Right lobe of liver (tissue), 6 donors: ENCODE measurements around the gene STX4. TPM values are rescaled to one million over a fixed set of nuclear protein-coding genes. Genes with fewer than 3 reads are reported as not detected.
A peak's percentile ranks its signal among the peaks of the same experiment; 100 is the strongest.

Experiments used
- ATAC-seq, 4 donors: fragments of 200-7000 bp; cut with Tn5 transposase; one replicate each; pipeline ENCODE4 v1.9.1; 2020; ENCODE audit warnings: mild to moderate bottlenecking in 4 of 4, moderate library complexity in 4 of 4
- DNase-seq, 3 donors: peaks; one replicate each; pipeline ENCODE4 v3.0.0-alpha.2; 2020
- H3K27ac ChIP-seq, 3 donors: fragments of 200-600 bp; one replicate each; pipeline ENCODE4 v1.8.0; 2022
- H3K27me3 ChIP-seq, 2 donors: fragments of 200-600 bp; one replicate each; pipeline ENCODE4 v1.8.0; 2022
- H3K36me3 ChIP-seq, 4 donors: fragments of 200-600 bp; sonication (generic) in 1 of 4; one replicate each; pipeline versions ENCODE4 v1.5.1 to v1.8.0; 2017 to 2022; ENCODE audit warnings: control low read depth in 1 of 4
- H3K4me1 ChIP-seq, 4 donors: fragments of 200-600 bp; sonication (generic) in 1 of 4; one replicate each; pipeline versions ENCODE4 v1.5.1 to v1.8.0; 2017 to 2022; ENCODE audit warnings: control low read depth in 1 of 4
- H3K4me3 ChIP-seq, 3 donors: fragments of 200-600 bp; one replicate each; pipeline ENCODE4 v1.8.0; 2022
- H3K9me3 ChIP-seq, 4 donors: fragments of 200-600 bp; sonication (generic) in 1 of 4; one replicate each; pipeline versions ENCODE4 v1.5.1 to v1.8.0; 2017 to 2022; ENCODE audit warnings: control low read depth in 1 of 4
- CTCF ChIP-seq, 4 donors: fragments of 200-600 bp in 3 of 4; fragments of 450-650 bp in 1 of 4; IDR thresholded peaks; one replicate each; pipeline versions ENCODE4 v1.5.1 to v1.8.0; 2016 to 2022; ENCODE audit warnings: antibody characterized with exemption in 4 of 4, mild to moderate bottlenecking in 2 of 4
- POLR2A ChIP-seq: fragments of 450-650 bp; IDR thresholded peaks from one replicate; pipeline ENCODE4 v1.6.1; 2017; ENCODE audit warnings: antibody characterized with exemption, mild to moderate bottlenecking
- WGBS: methylation state at CpG from one replicate; pipeline ENCODE4 v1.1.6; 2018; ENCODE audit warnings: low coverage, low lambda C conversion rate; ENCODE audit not compliant: insufficient coverage; ENCODE audit errors: missing lambda C conversion rate; 5-methylcytosine and 5-hydroxymethylcytosine counted together
- intact Hi-C, 2 donors: fragments of 100-400 bp; cut with DNase I; formaldehyde crosslinking; loops; one replicate each; pipeline versions ENCODE4 v1.11.2 to v1.14.1; 2022
- total RNA-seq, 6 experiments: library from RNA; depleted of rRNA in 2 of 6; stranded (reverse); fragments of >200 nt in 2 of 6; fragmentation: NEBNext Ultra II Directional in 3 of 6; extraction: Animal tissue kit (Norgen Biotek cat#: 25700) in 3 of 6; gene quantifications; one replicate each; pipeline versions ENCODE4 v1.1.0 to v1.2.4, GENCODE V29; 2016 to 2023
- donor health status: DM: no; HTN: yes; CAD: no.
- donor health status: DM: no; HTN: no; CAD: no.
- donor health status: DM: no; HTN: no; CAD: no.
- donor health status: DM: no; HTN: yes; CAD: no.
- donor health status: DM: no; HTN: yes; CAD: no.

Gene STX4
- total RNA-seq, 6 experiments from 2014 or later = 18.8 to 52.8 (median 23.6) TPM

- Histone ChIP-seq H3K4me3 (no peak overlapping the region), H3K27ac (no peak overlapping the region), H3K4me1 (peaks cover 0 to 6% (median 0%) of the 10 kb centered on the region in 4 donors), H3K27me3 (no peaks in the 10 kb centered on the region), H3K36me3 (peaks cover 0 to 35% (median 16%) of the 10 kb centered on the region in 4 donors), H3K9me3 (no peaks in the 10 kb centered on the region)
- intact Hi-C loops = loop anchor here in 1 of 2 donors (10.0 kb wide), 1 partner anchor 58 kb away; the partner anchor contains the start of gene HSD3B7
- ATAC-seq (no peak), DNase-seq (no peak)
- no peak for TF ChIP-seq CTCF (IDR thresholded peaks at IDR 0.05)
- TF ChIP-seq POLR2A = no peak
- 93% methylated on average over 5 of the region's 10 CpGs for WGBS
Observed at GRCh38 chr16:31042866-31043265, 9.5 kb downstream of the STX4 start.

GRCh38 chr16:31043352-31043751, 10.0 kb downstream of the STX4 start:
- Histone ChIP-seq H3K4me3 (no peak overlapping the region), H3K27me3 (no peaks in the 10 kb centered on the region), H3K36me3 (peaks cover 0 to 30% (median 15%) of the 10 kb centered on the region in 4 donors), H3K9me3 (no peaks in the 10 kb centered on the region), H3K4me1 (peaks cover 0 to 6% (median 0%) of the 10 kb centered on the region in 4 donors), H3K27ac (no peak overlapping the region)
- no peak for DNase-seq
- ATAC-seq = no peak
- intact Hi-C loops = loop anchor here in 1 of 2 donors (10.0 kb wide), 1 partner anchor 59 kb away; the partner anchor contains the start of gene HSD3B7
- no peak for TF ChIP-seq POLR2A
- TF ChIP-seq CTCF (IDR thresholded peaks at IDR 0.05) = no peak
- 83% methylated on average over 1 of the region's 1 CpG for WGBS

DNA sequence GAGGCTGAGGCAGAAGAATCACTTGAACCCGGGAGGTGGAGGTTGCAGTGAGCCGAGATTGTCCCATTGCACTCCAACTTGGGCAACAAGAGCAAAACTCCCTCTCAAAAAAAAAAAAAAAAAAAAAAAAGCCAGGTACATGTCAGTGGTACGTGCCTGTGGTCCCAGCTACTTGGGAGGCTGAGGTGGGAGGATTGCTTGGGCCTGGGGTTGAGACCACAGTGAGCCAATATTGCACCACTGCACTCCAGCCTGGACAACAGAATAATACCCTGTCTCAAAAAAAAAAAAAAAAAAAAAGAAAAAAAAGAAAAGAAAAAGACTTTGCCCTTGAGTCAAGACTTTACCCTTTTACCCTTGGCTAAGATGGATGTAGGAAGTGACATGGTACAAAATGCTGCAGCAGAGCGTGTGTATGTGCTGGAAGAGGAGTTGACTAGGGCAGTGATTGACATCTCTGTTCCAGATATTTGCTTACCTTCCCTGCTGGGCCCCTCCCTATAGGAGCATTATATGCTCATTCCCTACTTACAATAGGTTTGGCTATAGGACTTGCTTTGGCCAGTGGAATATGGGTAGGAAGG, 10.6 kb downstream of the STX4 start:
- no peak overlapping the region for H3K4me3 ChIP-seq
- no peaks in the 10 kb centered on the region for H3K27me3 ChIP-seq
- intact Hi-C loops = loop anchor here in 1 of 2 donors (10.0 kb wide), 1 partner anchor 59 kb away; the partner anchor contains the start of gene HSD3B7
- no peak overlapping the region for H3K27ac ChIP-seq
- ATAC-seq = peak in 3 of 4 donors; percentile 10 to 52 (median 15)
- no peak for DNase-seq
- no peaks in the 10 kb centered on the region for H3K9me3 ChIP-seq
- TF ChIP-seq CTCF (IDR thresholded peaks at IDR 0.05) = no peak
- no peak for TF ChIP-seq POLR2A
- H3K4me1 ChIP-seq = peaks cover 0 to 6% (median 0%) of the 10 kb centered on the region in 4 donors
- H3K36me3 ChIP-seq = peaks cover 0 to 23% (median 14%) of the 10 kb centered on the region in 4 donors
- 20% methylated on average over 1 of the region's 4 CpGs for WGBS

- WGBS = 66% methylated on average over 7 of the region's 10 CpGs
- Histone ChIP-seq H3K4me1 (no peaks in the 10 kb centered on the region), H3K27ac (no peak overlapping the region), H3K36me3 (no peaks in the 10 kb centered on the region), H3K27me3 (no peaks in the 10 kb centered on the region), H3K9me3 (no peaks in the 10 kb centered on the region), H3K4me3 (no peak overlapping the region)
- intact Hi-C loops = no loop called here
- no peak for ATAC-seq
- TF ChIP-seq POLR2A (no peak), CTCF (IDR thresholded peaks at IDR 0.05) (no peak)
- DNase-seq = no peak
Observed at GRCh38 chr16:31050280-31051030, 17.1 kb downstream of the STX4 start.
